ENCODE results near the gene DUSP16. TPM values are rescaled to one million over a fixed set of nuclear protein-coding genes. Genes with fewer than 3 reads are reported as not detected.

Gene DUSP16
- total and polyA plus RNA-seq, 4 donors = 17.7 to 23.2 (median 20.5) TPM

DNA sequence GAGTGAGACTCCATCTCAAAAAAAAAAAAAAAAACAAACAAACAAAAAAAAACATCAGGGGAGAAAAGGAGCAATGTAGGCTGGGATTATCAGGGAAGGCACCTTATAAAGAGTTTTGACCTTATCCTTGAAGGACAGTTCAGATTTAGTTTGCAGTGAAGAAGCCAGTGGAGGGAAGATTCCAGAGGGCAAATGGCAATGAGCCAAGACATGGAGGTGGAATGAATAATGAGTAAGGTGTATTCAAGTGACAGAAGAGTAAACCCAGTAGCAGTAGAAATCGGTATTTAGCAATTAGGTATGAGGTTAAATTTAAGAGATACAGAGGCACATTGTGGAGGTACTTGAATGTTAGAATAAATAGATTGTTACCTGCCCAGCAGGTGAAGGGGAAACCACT is 2.2 kb upstream of the DUSP16 start:
- Histone ChIP-seq H3K4me1 (ENCODE audit: control insufficient read depth, insufficient read depth, low read length) (peaks cover 3% of the 10 kb centered on the region), H3K9me3 (ENCODE audit: control insufficient read depth, insufficient read depth, low read length) (no peaks in the 10 kb centered on the region), H3K4me3 (ENCODE audit: low read depth, low read length) (no peak overlapping the region), H3K36me3 (ENCODE audit: control insufficient read depth, insufficient read depth, low read length) (no peaks in the 10 kb centered on the region), H3K27me3 (ENCODE audit: control insufficient read depth, insufficient read depth, low read length) (no peaks in the 10 kb centered on the region), H3K27ac (ENCODE audit: low read depth, low read length) (no peak overlapping the region)
- no peak for DNase-seq (ENCODE audit: low read depth in 4 of 6, low spot score in 6 of 6)
- WGBS (ENCODE audit: insufficient coverage) = 83% methylated on average over 1 of the region's 1 CpG

- Histone ChIP-seq H3K4me1 (ENCODE audit: control insufficient read depth, insufficient read depth, low read length) (peaks cover 3% of the 10 kb centered on the region), H3K36me3 (ENCODE audit: control insufficient read depth, insufficient read depth, low read length) (no peaks in the 10 kb centered on the region), H3K27me3 (ENCODE audit: control insufficient read depth, insufficient read depth, low read length) (no peaks in the 10 kb centered on the region), H3K4me3 (ENCODE audit: low read depth, low read length) (peak overlapping the region; percentile 82), H3K27ac (ENCODE audit: low read depth, low read length) (peak overlapping the region; percentile 95), H3K9me3 (ENCODE audit: control insufficient read depth, insufficient read depth, low read length) (no peaks in the 10 kb centered on the region)
- 28% methylated on average over 3 of the region's 11 CpGs for WGBS (ENCODE audit: insufficient coverage)
- DNase-seq (ENCODE audit: low read depth in 4 of 6, low spot score in 6 of 6) = peak in 4 of 6 donors; percentile 3 to 51 (median 20)
Measured at GRCh38 chr12:12563290-12563928, 746 bp upstream of the DUSP16 start.

DNA sequence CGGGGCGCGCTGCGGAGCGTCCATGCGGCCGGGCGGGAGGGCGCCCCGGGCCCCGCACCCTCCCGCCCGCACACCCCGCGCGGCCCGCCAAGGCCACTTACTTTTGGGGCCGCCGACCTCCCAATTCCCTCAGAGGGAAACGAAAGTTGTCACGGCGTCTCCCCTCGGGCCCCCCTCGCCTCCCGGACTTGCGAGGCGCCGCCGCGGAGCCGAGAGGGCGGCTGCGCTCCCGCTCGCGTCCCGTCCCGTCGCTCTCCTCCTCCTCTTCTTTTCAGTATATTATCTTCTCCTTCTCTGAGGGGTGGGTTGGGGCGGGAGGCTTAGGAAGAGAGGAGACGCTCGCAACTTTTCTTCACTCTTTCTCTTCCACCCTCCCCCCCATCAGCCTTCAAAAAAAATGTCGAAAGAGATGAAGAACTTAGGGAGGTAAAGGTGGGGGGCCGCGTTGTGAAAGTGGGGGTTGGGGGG is 613 bp downstream of the DUSP16 start:
- peak overlapping the region; percentile 82 for H3K4me3 ChIP-seq (ENCODE audit: low read depth, low read length)
- H3K36me3 ChIP-seq (ENCODE audit: control insufficient read depth, insufficient read depth, low read length) = no peaks in the 10 kb centered on the region
- 0% methylated on average over 25 of the region's 45 CpGs for WGBS (ENCODE audit: insufficient coverage)
- peaks cover 3% of the 10 kb centered on the region for H3K4me1 ChIP-seq (ENCODE audit: control insufficient read depth, insufficient read depth, low read length)
- peak in 5 of 6 donors; percentile 9 to 71 (median 21) for DNase-seq (ENCODE audit: low read depth in 4 of 6, low spot score in 6 of 6)
- peak overlapping the region; percentile 95 for H3K27ac ChIP-seq (ENCODE audit: low read depth, low read length)
- H3K27me3 ChIP-seq (ENCODE audit: control insufficient read depth, insufficient read depth, low read length) = no peaks in the 10 kb centered on the region
- H3K9me3 ChIP-seq (ENCODE audit: control insufficient read depth, insufficient read depth, low read length) = no peaks in the 10 kb centered on the region

DNA sequence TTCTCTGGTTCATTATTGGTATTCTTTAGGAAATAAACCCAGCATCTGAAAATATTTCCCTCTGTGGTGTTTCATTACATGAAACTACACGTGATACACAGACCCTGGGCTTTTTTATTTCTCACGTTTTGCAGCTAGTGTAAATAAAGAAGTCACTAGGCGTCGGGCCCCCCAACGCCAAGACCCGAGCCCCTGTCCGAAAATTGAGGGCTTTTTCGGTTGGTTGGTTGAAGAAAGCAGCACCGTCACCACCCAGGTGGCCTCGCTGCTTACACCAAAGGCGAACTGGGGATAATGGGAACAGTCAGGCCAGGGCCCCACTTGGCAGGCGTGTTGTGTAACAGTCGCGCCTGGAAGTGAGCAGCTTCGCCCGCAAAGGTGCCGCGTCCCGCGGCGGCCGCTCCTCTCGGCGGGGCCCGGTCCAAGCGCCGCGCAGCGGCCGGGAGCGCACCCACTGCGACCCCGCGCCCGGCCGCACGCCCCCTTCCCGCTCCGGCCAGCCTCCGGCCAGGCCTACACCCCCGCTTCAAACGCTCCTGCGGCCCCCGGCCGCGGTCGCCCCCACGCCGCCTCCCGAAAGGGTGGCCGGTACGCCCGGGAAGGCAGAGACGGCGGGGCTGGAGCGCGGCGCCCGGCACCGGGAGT is 1.2 kb downstream of the DUSP16 start:
- Histone ChIP-seq H3K36me3 (ENCODE audit: control insufficient read depth, insufficient read depth, low read length) (no peaks in the 10 kb centered on the region), H3K4me1 (ENCODE audit: control insufficient read depth, insufficient read depth, low read length) (peaks cover 3% of the 10 kb centered on the region), H3K9me3 (ENCODE audit: control insufficient read depth, insufficient read depth, low read length) (no peaks in the 10 kb centered on the region), H3K27me3 (ENCODE audit: control insufficient read depth, insufficient read depth, low read length) (no peaks in the 10 kb centered on the region), H3K27ac (ENCODE audit: low read depth, low read length) (peak overlapping the region; percentile 95), H3K4me3 (ENCODE audit: low read depth, low read length) (peak overlapping the region; percentile 82)
- peak in 5 of 6 donors; percentile 22 to 66 (median 40) for DNase-seq (ENCODE audit: low read depth in 4 of 6, low spot score in 6 of 6)
- under 1% methylated on average over 58 of the region's 60 CpGs for WGBS (ENCODE audit: insufficient coverage)

DNA sequence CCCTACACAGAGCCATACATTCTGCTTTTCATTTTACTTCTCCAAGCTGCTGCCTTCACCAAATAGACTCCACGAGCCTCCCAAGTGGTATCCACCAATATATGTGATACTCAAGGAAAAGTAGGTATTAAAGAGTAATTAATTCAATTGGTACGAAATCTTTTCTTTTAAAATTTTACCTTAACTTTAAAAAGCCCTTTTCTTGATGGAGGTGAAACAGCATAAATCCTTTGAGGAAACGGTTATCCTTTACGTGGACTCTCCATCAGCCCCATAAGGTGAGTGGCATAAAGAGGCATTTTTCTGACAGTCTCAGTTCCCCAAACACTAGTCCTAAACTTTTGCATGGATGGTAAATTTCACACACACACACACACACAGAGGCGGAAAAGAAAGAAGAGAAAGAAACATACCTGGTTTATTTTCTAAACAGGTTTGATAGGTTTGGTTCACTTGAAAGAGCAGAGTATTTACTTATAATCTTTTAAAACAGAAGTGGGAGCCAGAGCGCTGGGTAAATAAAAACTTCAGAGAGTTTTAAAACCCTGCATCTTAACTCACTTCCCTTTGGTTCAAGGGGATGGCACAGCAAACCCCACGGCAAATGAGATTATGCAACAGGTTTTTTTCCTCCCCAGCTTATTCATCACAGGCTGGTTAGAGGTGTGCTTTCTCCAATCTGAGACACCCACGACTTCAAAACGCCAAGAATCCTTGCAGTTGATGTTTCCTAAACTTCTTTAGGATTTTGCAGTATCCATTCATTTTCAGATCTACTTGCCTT is 1.9 kb downstream of the DUSP16 start:
- WGBS (ENCODE audit: insufficient coverage) = no CpG with 5 or more reads among the region's 9 CpGs
- Histone ChIP-seq H3K36me3 (ENCODE audit: control insufficient read depth, insufficient read depth, low read length) (no peaks in the 10 kb centered on the region), H3K27ac (ENCODE audit: low read depth, low read length) (peak overlapping the region; percentile 95), H3K27me3 (ENCODE audit: control insufficient read depth, insufficient read depth, low read length) (no peaks in the 10 kb centered on the region), H3K4me3 (ENCODE audit: low read depth, low read length) (peak overlapping the region; percentile 82), H3K9me3 (ENCODE audit: control insufficient read depth, insufficient read depth, low read length) (no peaks in the 10 kb centered on the region), H3K4me1 (ENCODE audit: control insufficient read depth, insufficient read depth, low read length) (peaks cover 3% of the 10 kb centered on the region)
- peak in 5 of 6 donors; percentile 11 to 64 (median 15) for DNase-seq (ENCODE audit: low read depth in 4 of 6, low spot score in 6 of 6)

- H3K9me3 ChIP-seq (ENCODE audit: control insufficient read depth, insufficient read depth, low read length) = no peaks in the 10 kb centered on the region
- H3K27ac ChIP-seq (ENCODE audit: low read depth, low read length) = no peak overlapping the region
Measured at GRCh38 chr12:12559719-12560296, 2.9 kb downstream of the DUSP16 start.

GRCh38 chr12:12558291-12558690 is 4.4 kb downstream of the DUSP16 start:
- H3K36me3 ChIP-seq (ENCODE audit: control insufficient read depth, insufficient read depth, low read length) = no peaks in the 10 kb centered on the region
- H3K9me3 ChIP-seq (ENCODE audit: control insufficient read depth, insufficient read depth, low read length) = no peaks in the 10 kb centered on the region
- no peak overlapping the region for H3K27ac ChIP-seq (ENCODE audit: low read depth, low read length)
- H3K4me1 ChIP-seq (ENCODE audit: control insufficient read depth, insufficient read depth, low read length) = peaks cover 3% of the 10 kb centered on the region
- DNase-seq (ENCODE audit: low read depth in 4 of 6, low spot score in 6 of 6) = no peak
- WGBS (ENCODE audit: insufficient coverage) = no CpG with 5 or more reads among the region's 4 CpGs
- H3K27me3 ChIP-seq (ENCODE audit: control insufficient read depth, insufficient read depth, low read length) = no peaks in the 10 kb centered on the region
- H3K4me3 ChIP-seq (ENCODE audit: low read depth, low read length) = no peak overlapping the region

More at GRCh38 chr12:12559719-12560296, 2.9 kb downstream of the DUSP16 start:
- WGBS (ENCODE audit: insufficient coverage) = no CpG with 5 or more reads among the region's 3 CpGs
- H3K4me1 ChIP-seq (ENCODE audit: control insufficient read depth, insufficient read depth, low read length) = peaks cover 3% of the 10 kb centered on the region
- H3K27me3 ChIP-seq (ENCODE audit: control insufficient read depth, insufficient read depth, low read length) = no peaks in the 10 kb centered on the region
- no peak for DNase-seq (ENCODE audit: low read depth in 4 of 6, low spot score in 6 of 6)
- H3K36me3 ChIP-seq (ENCODE audit: control insufficient read depth, insufficient read depth, low read length) = no peaks in the 10 kb centered on the region
- H3K4me3 ChIP-seq (ENCODE audit: low read depth, low read length) = no peak overlapping the region

DNA sequence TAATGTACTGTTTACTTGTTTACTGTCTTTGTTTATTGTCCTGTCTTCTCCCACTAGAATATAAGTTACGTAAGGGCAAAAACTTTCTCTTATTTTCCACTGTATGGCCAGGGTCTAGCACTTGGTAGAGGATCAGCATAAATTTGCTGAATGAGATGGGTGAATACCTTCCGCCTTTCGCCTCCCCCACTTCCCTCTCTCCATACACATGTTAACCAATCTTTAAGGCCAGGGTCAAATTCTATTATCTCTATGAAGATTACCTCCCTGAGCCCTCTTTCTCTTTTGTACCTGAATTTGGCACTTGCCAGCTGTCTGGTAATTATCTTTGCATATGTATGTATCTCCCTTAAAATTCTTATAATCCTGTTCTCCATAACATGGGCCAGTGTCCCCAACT is 4.9 kb downstream of the DUSP16 start:
- Histone ChIP-seq H3K36me3 (ENCODE audit: control insufficient read depth, insufficient read depth, low read length) (no peaks in the 10 kb centered on the region), H3K4me3 (ENCODE audit: low read depth, low read length) (no peak overlapping the region), H3K4me1 (ENCODE audit: control insufficient read depth, insufficient read depth, low read length) (peaks cover 3% of the 10 kb centered on the region), H3K9me3 (ENCODE audit: control insufficient read depth, insufficient read depth, low read length) (no peaks in the 10 kb centered on the region), H3K27ac (ENCODE audit: low read depth, low read length) (no peak overlapping the region), H3K27me3 (ENCODE audit: control insufficient read depth, insufficient read depth, low read length) (no peaks in the 10 kb centered on the region)
- no peak for DNase-seq (ENCODE audit: low read depth in 4 of 6, low spot score in 6 of 6)
- no CpG with 5 or more reads among the region's 3 CpGs for WGBS (ENCODE audit: insufficient coverage)

DNA sequence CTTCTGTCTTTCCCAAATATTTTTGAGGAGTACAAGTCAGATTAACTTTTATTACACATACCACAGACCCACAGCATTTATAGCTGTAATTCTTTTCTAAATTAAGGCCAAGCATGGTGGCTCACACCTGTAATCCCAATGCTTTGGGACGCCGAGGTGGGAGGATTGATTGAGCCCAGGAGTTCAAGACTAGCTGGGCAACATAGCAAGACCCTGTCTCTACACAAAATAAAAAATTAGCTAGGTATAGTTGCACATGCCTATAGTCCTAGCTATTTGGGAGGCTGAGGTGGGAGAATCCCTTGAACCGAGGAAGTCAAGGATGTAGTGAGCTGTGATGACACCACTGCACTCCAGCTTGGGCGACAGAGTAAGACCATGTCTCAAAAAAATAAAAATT is 7.0 kb downstream of the DUSP16 start:
- Histone ChIP-seq H3K27me3 (ENCODE audit: control insufficient read depth, insufficient read depth, low read length) (no peaks in the 10 kb centered on the region), H3K27ac (ENCODE audit: low read depth, low read length) (no peak overlapping the region), H3K36me3 (ENCODE audit: control insufficient read depth, insufficient read depth, low read length) (no peaks in the 10 kb centered on the region), H3K4me3 (ENCODE audit: low read depth, low read length) (no peak overlapping the region), H3K4me1 (ENCODE audit: control insufficient read depth, insufficient read depth, low read length) (no peaks in the 10 kb centered on the region), H3K9me3 (ENCODE audit: control insufficient read depth, insufficient read depth, low read length) (no peaks in the 10 kb centered on the region)
- no peak for DNase-seq (ENCODE audit: low read depth in 4 of 6, low spot score in 6 of 6)
- 83% methylated on average over 1 of the region's 4 CpGs for WGBS (ENCODE audit: insufficient coverage)
